ENCODE measurements around the gene TMBIM6. TPM values are rescaled to one million over a fixed set of nuclear protein-coding genes. Genes with fewer than 3 reads are reported as not detected.

TMBIM6 gene
- total RNA-seq, 1 donor from 2014 or later, result 188 TPM

- intact Hi-C loops (cut with DNase I), result loop anchor here (1.0 to 5.0 kb wide), 4 partner anchors 35 to 610 kb away; partner anchors contain the start of genes FMNL3, NCKAP5L and TUBA1B
- Histone ChIP-seq H3K36me3 (peaks cover 0 to 4% of the 10 kb centered on the region in 2 donors), H3K4me3 (peak overlapping the region; percentile 72), H3K9me3 (no peaks in the 10 kb centered on the region), H3K27ac (peak overlapping the region; percentile 97), H3K4me1 (peaks cover 5 to 21% of the 10 kb centered on the region in 2 donors), H3K27me3 (no peaks in the 10 kb centered on the region)
- no peak for TF ChIP-seq CTCF (IDR thresholded peaks at IDR 0.05)
- DNase-seq (ENCODE audit: low spot score in 2 of 2), result peak; percentile 79 to 95
These were observed 694 bp downstream of the TMBIM6 start for GRCh38 chr12:49741882-49742620.

GRCh38 chr12:49744363-49744885 lies 3.1 kb downstream of the TMBIM6 start:
- intact Hi-C loops (cut with DNase I), result loop anchor here (5.0 kb wide), 1 partner anchor 612 kb away; the partner anchor contains the start of gene TUBA1B
- Histone ChIP-seq H3K36me3 (peaks cover 0 to 4% of the 10 kb centered on the region in 2 donors), H3K4me3 (no peak overlapping the region), H3K4me1 (peaks cover 5 to 24% of the 10 kb centered on the region in 2 donors), H3K9me3 (no peaks in the 10 kb centered on the region), H3K27ac (no peak overlapping the region), H3K27me3 (no peaks in the 10 kb centered on the region)
- TF ChIP-seq CTCF (IDR thresholded peaks at IDR 0.05), result no peak
- no peak for DNase-seq (ENCODE audit: low spot score in 2 of 2)

GRCh38 chr12:49748306-49748705 lies 6.9 kb downstream of the TMBIM6 start:
- peaks cover 8% of the 10 kb centered on the region in 2 donors for H3K36me3 ChIP-seq
- intact Hi-C loops (cut with DNase I), result no loop called here
- no peak overlapping the region for H3K27ac ChIP-seq
- H3K4me3 ChIP-seq, result no peak overlapping the region
- no peak for TF ChIP-seq CTCF (IDR thresholded peaks at IDR 0.05)
- DNase-seq (ENCODE audit: low spot score in 2 of 2), result no peak
- H3K4me1 ChIP-seq, result peaks cover 2 to 32% of the 10 kb centered on the region in 2 donors
- no peaks in the 10 kb centered on the region for H3K27me3 ChIP-seq
- H3K9me3 ChIP-seq, result no peaks in the 10 kb centered on the region

DNA sequence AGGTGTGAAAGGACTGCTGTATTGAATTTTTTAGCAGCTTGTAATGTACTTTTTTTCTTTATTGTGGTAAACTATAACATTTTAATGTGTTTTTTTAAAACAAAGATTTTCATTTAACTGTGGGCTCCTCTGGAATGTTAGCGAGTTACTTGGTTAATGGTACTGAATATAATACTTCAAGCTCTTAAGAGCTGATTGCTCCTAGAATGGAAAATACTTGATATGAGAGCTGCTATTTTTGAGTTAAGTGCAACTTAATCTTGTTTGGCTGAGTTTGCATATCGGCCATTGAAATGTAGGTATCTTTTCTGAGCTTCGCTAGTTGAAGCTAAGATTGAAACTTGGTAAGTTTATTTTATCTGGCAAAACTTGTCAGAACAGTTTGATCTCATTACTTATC lies 7.4 kb downstream of the TMBIM6 start:
- Histone ChIP-seq H3K27me3 (no peaks in the 10 kb centered on the region), H3K4me1 (peaks cover 2 to 31% of the 10 kb centered on the region in 2 donors), H3K27ac (no peak overlapping the region), H3K36me3 (peaks cover 8 to 13% of the 10 kb centered on the region in 2 donors), H3K9me3 (no peaks in the 10 kb centered on the region), H3K4me3 (no peak overlapping the region)
- DNase-seq (ENCODE audit: low spot score in 2 of 2), result no peak
- no peak for TF ChIP-seq CTCF (IDR thresholded peaks at IDR 0.05)
- intact Hi-C loops (cut with DNase I), result no loop called here

DNA sequence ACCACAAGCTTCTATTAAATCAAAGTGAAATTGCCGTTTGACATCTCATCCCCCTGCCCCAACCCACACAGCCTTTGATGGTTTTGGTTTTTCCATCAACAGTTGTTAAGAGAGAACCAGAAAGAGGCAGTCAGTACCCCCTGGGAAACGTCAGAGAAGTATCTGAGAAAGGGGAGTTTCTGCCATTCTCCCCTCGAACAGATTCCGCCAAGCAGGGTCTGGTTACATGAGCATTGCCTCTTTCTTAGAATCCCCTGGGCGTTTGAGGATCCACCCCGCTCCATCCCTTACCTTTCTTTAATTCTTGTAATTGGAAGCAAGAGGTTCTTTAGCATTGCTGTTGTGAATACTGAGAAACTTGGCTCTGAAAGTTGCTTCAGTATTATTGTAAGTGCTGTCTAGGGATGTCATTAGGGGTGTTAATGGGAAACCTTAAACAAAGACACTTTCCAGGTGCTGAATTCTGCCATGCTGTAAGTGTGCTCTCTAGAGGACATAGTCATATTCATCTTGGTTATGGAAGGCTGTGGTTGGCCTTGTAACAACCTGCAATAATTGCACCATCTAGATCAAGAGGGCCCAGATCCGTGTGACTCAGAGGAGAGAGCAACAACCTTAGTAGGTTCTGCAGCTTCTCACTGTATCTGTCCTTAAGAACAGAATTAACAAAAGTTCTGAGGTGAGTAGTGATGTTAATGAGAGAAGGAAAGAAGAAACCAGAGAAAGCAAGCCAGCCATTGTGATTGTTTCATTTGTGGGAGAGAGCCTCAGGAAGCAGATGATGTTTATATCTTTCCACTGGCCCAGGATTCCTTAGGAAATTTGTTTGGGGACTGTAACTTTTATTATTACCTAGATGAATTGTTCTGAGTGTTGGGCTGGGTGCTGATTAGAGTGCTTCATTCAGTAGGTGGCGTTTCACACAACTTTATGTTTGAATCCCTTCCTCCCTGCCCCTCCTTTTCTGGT lies 9.0 kb downstream of the TMBIM6 start:
- Histone ChIP-seq H3K36me3 (peaks cover 14 to 28% of the 10 kb centered on the region in 2 donors), H3K27me3 (no peaks in the 10 kb centered on the region), H3K9me3 (no peaks in the 10 kb centered on the region), H3K4me1 (peaks cover 0 to 25% of the 10 kb centered on the region in 2 donors), H3K4me3 (no peak overlapping the region), H3K27ac (no peak overlapping the region)
- intact Hi-C loops (cut with DNase I), result no loop called here
- no peak for TF ChIP-seq CTCF (IDR thresholded peaks at IDR 0.05)
- DNase-seq (ENCODE audit: low spot score in 2 of 2), result no peak
